Liver (tissue), 9 donors: Measurements from ENCODE around the gene SLC2A4RG. TPM values are rescaled to one million over a fixed set of nuclear protein-coding genes. Genes with fewer than 3 reads are reported as not detected.

Source experiments
- DNase-seq: peaks from one replicate; pipeline ENCODE4 v3.0.0-alpha.2; 2017; ENCODE audit warnings: low spot score
- H3K27ac ChIP-seq, 2 donors: one replicate each; pipeline ENCODE4 v1.7.0; 2013; ENCODE audit warnings: inconsistent platforms in 2 of 2, low read length in 2 of 2, control low read depth in 1 of 2, low read depth in 1 of 2, mild to moderate bottlenecking in 1 of 2
- H3K27me3 ChIP-seq, 4 donors: one replicate each; pipeline versions ENCODE4 v1.6.1 to v1.7.0; 2013; ENCODE audit warnings: low read length in 3 of 4, inconsistent platforms in 1 of 4, mild to moderate bottlenecking in 1 of 4, moderate library complexity in 1 of 4; ENCODE audit not compliant: control insufficient read depth in 4 of 4, insufficient read depth in 4 of 4
- H3K36me3 ChIP-seq, 4 donors: one replicate each; pipeline versions ENCODE4 v1.6.1 to v1.7.0; 2013; ENCODE audit warnings: low read length in 3 of 4, mild to moderate bottlenecking in 3 of 4, low read depth in 1 of 4, moderate library complexity in 1 of 4; ENCODE audit not compliant: control insufficient read depth in 4 of 4, insufficient read depth in 3 of 4
- H3K4me1 ChIP-seq, 4 donors: one replicate each; pipeline versions ENCODE4 v1.6.1 to v1.7.0; 2013; ENCODE audit warnings: low read length in 3 of 4, mild to moderate bottlenecking in 3 of 4, moderate library complexity in 1 of 4; ENCODE audit not compliant: control insufficient read depth in 4 of 4, insufficient read depth in 4 of 4
- H3K4me3 ChIP-seq, 3 donors: one replicate each; pipeline versions ENCODE4 v1.6.1 to v1.7.0; 2013; ENCODE audit warnings: low read length in 3 of 3, control low read depth in 1 of 3, low read depth in 1 of 3, mild to moderate bottlenecking in 1 of 3
- H3K9ac ChIP-seq, 2 donors: one replicate each; pipeline ENCODE4 v1.7.0; 2013; ENCODE audit warnings: low read length in 2 of 2, mild to moderate bottlenecking in 2 of 2, moderate library complexity in 2 of 2, control low read depth in 1 of 2, low read depth in 1 of 2
- H3K9me3 ChIP-seq, 4 donors: one replicate each; pipeline versions ENCODE4 v1.6.1 to v1.7.0; 2013; ENCODE audit warnings: low read length in 3 of 4; ENCODE audit not compliant: control insufficient read depth in 4 of 4
- EGR1 ChIP-seq, 2 donors: IDR thresholded peaks; 2 replicates each; pipeline ENCODE4 v1.6.1; 2016 to 2018; ENCODE audit warnings: antibody characterized with exemption in 2 of 2, low read depth in 2 of 2
- FOXA1 ChIP-seq: IDR thresholded peaks from 2 replicates; pipeline ENCODE4 v1.6.1; 2016; ENCODE audit warnings: antibody characterized with exemption
- FOXA2 ChIP-seq: IDR thresholded peaks from 2 replicates; pipeline ENCODE4 v1.6.1; 2016; ENCODE audit warnings: antibody characterized with exemption
- GABPA ChIP-seq, 2 donors: IDR thresholded peaks in 1 of 2; conservative IDR thresholded peaks in 1 of 2; 2 replicates each; pipeline ENCODE4 v1.6.1; 2016; ENCODE audit warnings: antibody characterized with exemption in 2 of 2, mild to moderate bottlenecking in 1 of 2, moderate library complexity in 1 of 2
- HNF4A ChIP-seq, 2 donors: conservative IDR thresholded peaks; 2 replicates each; pipeline ENCODE4 v1.6.1; 2016; ENCODE audit warnings: antibody characterized with exemption in 2 of 2, mild to moderate bottlenecking in 2 of 2
- MAX ChIP-seq: IDR thresholded peaks from 2 replicates; pipeline ENCODE4 v1.6.1; 2016; ENCODE audit warnings: antibody characterized with exemption
- NR2F2 ChIP-seq: IDR thresholded peaks from 2 replicates; pipeline ENCODE4 v1.6.1; 2016; ENCODE audit warnings: antibody characterized with exemption
- RAD21 ChIP-seq, 2 donors: IDR thresholded peaks; 2 replicates each; pipeline ENCODE4 v1.6.1; 2016; ENCODE audit warnings: antibody characterized with exemption in 2 of 2, mild to moderate bottlenecking in 2 of 2
- RXRA ChIP-seq, 2 donors: IDR thresholded peaks; 2 replicates each; pipeline ENCODE4 v1.6.1; 2017 to 2018; ENCODE audit warnings: antibody characterized with exemption in 2 of 2, mild to moderate bottlenecking in 1 of 2
- TAF1 ChIP-seq: conservative IDR thresholded peaks from 2 replicates; pipeline ENCODE4 v1.6.1; 2016; ENCODE audit warnings: antibody characterized with exemption, mild to moderate bottlenecking
- YY1 ChIP-seq: IDR thresholded peaks from 2 replicates; pipeline ENCODE4 v1.6.1; 2016; ENCODE audit warnings: antibody characterized with exemption, mild to moderate bottlenecking
- WGBS: extraction: QIAGEN DNeasy Blood & Tissue Kit; methylation state at CpG from one replicate; pipeline ENCODE4 v1.1.7; 2013; 5-methylcytosine and 5-hydroxymethylcytosine counted together
- polyA plus RNA-seq, 2 donors: library from polyadenylated mRNA; stranded (reverse) in 1 of 2; unstranded in 1 of 2; fragments of 200-250 nt in 1 of 2; fragments of >200 nt in 1 of 2; fragmentation: Nextera tagmentation in 1 of 2; extraction: Ambion mirVana in 1 of 2; gene quantifications; one replicate each; pipeline versions ENCODE4 v1.2.1 to v1.2.3, GENCODE V29; 2013 to 2015
- total RNA-seq, 2 donors: library from RNA; depleted of rRNA; stranded (reverse); fragments of >200 nt; gene quantifications; one replicate each; pipeline ENCODE4 v1.2.3, GENCODE V29; 2014
- TF ChIP-seq, protein P1 (sequence below): IDR thresholded peaks from 2 replicates; pipeline ENCODE4 v1.6.1; 2016; ENCODE audit warnings: antibody characterized with exemption
- TF ChIP-seq, protein P2 (sequence below): fragments of 150-350 bp; IDR thresholded peaks from 2 replicates; pipeline ENCODE4 v1.5.1; 2017; ENCODE audit warnings: improper control_type of control experiment, low read depth, low read length; ENCODE audit not compliant: missing input control
- TF ChIP-seq, protein P3 (sequence below): IDR thresholded peaks from 2 replicates; pipeline ENCODE4 v1.6.1; 2016; ENCODE audit warnings: antibody characterized with exemption
- TF ChIP-seq, protein P4 (sequence below): IDR thresholded peaks from 2 replicates; pipeline ENCODE4 v1.6.1; 2016; ENCODE audit warnings: antibody characterized with exemption, mild to moderate bottlenecking
- donor health status: healthy.
- donor health status: healthy.
- donor health status: healthy.
- donor health status: healthy.
- donor health status: healthy.

The SLC2A4RG gene
- total and polyA plus RNA-seq, 4 donors, result 22.2 to 39.7 (median 29.4) TPM

GRCh38 chr20:63765082-63765873, 25.7 kb downstream of the SLC2A4RG start (continued):
- TF ChIP-seq, protein P1, sequence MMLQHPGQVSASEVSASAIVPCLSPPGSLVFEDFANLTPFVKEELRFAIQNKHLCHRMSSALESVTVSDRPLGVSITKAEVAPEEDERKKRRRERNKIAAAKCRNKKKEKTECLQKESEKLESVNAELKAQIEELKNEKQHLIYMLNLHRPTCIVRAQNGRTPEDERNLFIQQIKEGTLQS, result no peak
- TF ChIP-seq FOXA2 (no peak), GABPA (IDR thresholded peaks at IDR 0.05 in 1 of 2, conservative IDR thresholded peaks at IDR 0.05 in 1 of 2) (no peak), EGR1 (IDR thresholded peaks at IDR 0.05; ENCODE audit: low read depth in 2 of 2) (no peak)
- TF ChIP-seq, protein P2, sequence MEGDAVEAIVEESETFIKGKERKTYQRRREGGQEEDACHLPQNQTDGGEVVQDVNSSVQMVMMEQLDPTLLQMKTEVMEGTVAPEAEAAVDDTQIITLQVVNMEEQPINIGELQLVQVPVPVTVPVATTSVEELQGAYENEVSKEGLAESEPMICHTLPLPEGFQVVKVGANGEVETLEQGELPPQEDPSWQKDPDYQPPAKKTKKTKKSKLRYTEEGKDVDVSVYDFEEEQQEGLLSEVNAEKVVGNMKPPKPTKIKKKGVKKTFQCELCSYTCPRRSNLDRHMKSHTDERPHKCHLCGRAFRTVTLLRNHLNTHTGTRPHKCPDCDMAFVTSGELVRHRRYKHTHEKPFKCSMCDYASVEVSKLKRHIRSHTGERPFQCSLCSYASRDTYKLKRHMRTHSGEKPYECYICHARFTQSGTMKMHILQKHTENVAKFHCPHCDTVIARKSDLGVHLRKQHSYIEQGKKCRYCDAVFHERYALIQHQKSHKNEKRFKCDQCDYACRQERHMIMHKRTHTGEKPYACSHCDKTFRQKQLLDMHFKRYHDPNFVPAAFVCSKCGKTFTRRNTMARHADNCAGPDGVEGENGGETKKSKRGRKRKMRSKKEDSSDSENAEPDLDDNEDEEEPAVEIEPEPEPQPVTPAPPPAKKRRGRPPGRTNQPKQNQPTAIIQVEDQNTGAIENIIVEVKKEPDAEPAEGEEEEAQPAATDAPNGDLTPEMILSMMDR, result no peak

DNA sequence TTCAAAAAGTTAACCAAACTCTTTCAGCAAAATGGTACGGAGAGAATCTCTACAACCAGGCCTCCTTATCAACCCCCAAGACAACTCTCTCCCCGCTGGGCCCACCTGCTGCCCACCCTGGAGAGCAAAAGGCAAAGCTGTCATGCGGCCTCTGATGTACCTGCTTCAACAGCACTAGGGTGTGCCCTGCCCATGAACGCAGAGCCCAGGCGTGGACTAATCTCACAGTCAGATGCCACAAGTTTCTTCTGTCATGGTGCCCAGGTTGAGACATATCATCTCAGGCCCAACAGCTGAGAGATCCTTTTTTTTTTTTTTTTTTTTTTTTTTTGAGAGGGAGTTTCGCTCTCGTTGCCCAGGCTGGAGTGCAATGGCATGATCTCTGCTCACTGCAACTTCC, 26.3 kb downstream of the SLC2A4RG start:
- TF ChIP-seq, protein P1, result no peak
- no peak for TF ChIP-seq EGR1 (IDR thresholded peaks at IDR 0.05; ENCODE audit: low read depth in 2 of 2)
- no peak for TF ChIP-seq YY1
- TF ChIP-seq, protein P3, sequence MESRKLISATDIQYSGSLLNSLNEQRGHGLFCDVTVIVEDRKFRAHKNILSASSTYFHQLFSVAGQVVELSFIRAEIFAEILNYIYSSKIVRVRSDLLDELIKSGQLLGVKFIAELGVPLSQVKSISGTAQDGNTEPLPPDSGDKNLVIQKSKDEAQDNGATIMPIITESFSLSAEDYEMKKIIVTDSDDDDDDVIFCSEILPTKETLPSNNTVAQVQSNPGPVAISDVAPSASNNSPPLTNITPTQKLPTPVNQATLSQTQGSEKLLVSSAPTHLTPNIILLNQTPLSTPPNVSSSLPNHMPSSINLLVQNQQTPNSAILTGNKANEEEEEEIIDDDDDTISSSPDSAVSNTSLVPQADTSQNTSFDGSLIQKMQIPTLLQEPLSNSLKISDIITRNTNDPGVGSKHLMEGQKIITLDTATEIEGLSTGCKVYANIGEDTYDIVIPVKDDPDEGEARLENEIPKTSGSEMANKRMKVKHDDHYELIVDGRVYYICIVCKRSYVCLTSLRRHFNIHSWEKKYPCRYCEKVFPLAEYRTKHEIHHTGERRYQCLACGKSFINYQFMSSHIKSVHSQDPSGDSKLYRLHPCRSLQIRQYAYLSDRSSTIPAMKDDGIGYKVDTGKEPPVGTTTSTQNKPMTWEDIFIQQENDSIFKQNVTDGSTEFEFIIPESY, result no peak
- no peak for TF ChIP-seq GABPA (IDR thresholded peaks at IDR 0.05 in 1 of 2, conservative IDR thresholded peaks at IDR 0.05 in 1 of 2)
- TF ChIP-seq RXRA (IDR thresholded peaks at IDR 0.05), result no peak
- no peak for TF ChIP-seq HNF4A (conservative IDR thresholded peaks at IDR 0.05)
- no peak for TF ChIP-seq RAD21 (IDR thresholded peaks at IDR 0.05)
- no peak for TF ChIP-seq NR2F2
- TF ChIP-seq TAF1, result no peak
- TF ChIP-seq, protein P2, result no peak
- TF ChIP-seq MAX, result no peak
- TF ChIP-seq FOXA2, result no peak
- TF ChIP-seq, protein P4, sequence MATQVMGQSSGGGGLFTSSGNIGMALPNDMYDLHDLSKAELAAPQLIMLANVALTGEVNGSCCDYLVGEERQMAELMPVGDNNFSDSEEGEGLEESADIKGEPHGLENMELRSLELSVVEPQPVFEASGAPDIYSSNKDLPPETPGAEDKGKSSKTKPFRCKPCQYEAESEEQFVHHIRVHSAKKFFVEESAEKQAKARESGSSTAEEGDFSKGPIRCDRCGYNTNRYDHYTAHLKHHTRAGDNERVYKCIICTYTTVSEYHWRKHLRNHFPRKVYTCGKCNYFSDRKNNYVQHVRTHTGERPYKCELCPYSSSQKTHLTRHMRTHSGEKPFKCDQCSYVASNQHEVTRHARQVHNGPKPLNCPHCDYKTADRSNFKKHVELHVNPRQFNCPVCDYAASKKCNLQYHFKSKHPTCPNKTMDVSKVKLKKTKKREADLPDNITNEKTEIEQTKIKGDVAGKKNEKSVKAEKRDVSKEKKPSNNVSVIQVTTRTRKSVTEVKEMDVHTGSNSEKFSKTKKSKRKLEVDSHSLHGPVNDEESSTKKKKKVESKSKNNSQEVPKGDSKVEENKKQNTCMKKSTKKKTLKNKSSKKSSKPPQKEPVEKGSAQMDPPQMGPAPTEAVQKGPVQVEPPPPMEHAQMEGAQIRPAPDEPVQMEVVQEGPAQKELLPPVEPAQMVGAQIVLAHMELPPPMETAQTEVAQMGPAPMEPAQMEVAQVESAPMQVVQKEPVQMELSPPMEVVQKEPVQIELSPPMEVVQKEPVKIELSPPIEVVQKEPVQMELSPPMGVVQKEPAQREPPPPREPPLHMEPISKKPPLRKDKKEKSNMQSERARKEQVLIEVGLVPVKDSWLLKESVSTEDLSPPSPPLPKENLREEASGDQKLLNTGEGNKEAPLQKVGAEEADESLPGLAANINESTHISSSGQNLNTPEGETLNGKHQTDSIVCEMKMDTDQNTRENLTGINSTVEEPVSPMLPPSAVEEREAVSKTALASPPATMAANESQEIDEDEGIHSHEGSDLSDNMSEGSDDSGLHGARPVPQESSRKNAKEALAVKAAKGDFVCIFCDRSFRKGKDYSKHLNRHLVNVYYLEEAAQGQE, result no peak
- no peak for TF ChIP-seq FOXA1
- Histone ChIP-seq H3K9ac (no peak overlapping the region), H3K27me3 (no peaks in the 10 kb centered on the region), H3K4me1 (no peaks in the 10 kb centered on the region), H3K36me3 (no peaks in the 10 kb centered on the region), H3K9me3 (no peaks in the 10 kb centered on the region), H3K4me3 (no peak overlapping the region), H3K27ac (no peak overlapping the region)
- WGBS, result 94% methylated on average over 7 of the region's 7 CpGs
- DNase-seq, result no peak
